ENCODE measurements around the gene STXBP5L. TPM values are rescaled to one million over a fixed set of nuclear protein-coding genes. Genes with fewer than 3 reads are reported as not detected.
"Not testable (repeated sequence)": the region's sequence is repeated elsewhere in the genome, so short reads cannot be mapped to it uniquely, and the experiment has no call there.

STXBP5L gene
- total RNA-seq, 2 donors from 2014 or later = not detected

- H3K4me1 Mint-ChIP-seq (ENCODE audit: low read depth in 2 of 2); H3K36me3 Mint-ChIP-seq; H3K27ac Mint-ChIP-seq; H3K27me3 Mint-ChIP-seq; ATAC-seq; H3K4me3 Mint-ChIP-seq; DNase-seq (ENCODE audit: low spot score): not testable (repeated sequence)
- H3K9me3 Mint-ChIP-seq = peaks cover 17% of the 10 kb centered on the region
Observed at GRCh38 chr3:121078378-121079101, 170.5 kb downstream of the STXBP5L start.

- Mint-ChIP-seq H3K27me3 (no peaks in the 10 kb centered on the region), H3K4me1 (ENCODE audit: low read depth in 2 of 2) (no peaks in the 10 kb centered on the region), H3K36me3 (peaks cover 5% of the 10 kb centered on the region), H3K27ac (no peak overlapping the region), H3K4me3 (no peak overlapping the region), H3K9me3 (peaks cover 28% of the 10 kb centered on the region)
- no peak for ATAC-seq
- no peak for DNase-seq (ENCODE audit: low spot score)
Observed at GRCh38 chr3:121096953-121097352, 188.9 kb downstream of the STXBP5L start.

- not testable (repeated sequence) for H3K4me3 Mint-ChIP-seq; H3K36me3 Mint-ChIP-seq; ATAC-seq; H3K4me1 Mint-ChIP-seq (ENCODE audit: low read depth in 2 of 2); DNase-seq (ENCODE audit: low spot score); H3K27me3 Mint-ChIP-seq; H3K27ac Mint-ChIP-seq
- H3K9me3 Mint-ChIP-seq = peaks cover 11% of the 10 kb centered on the region
Observed at GRCh38 chr3:121111086-121111485, 203.1 kb downstream of the STXBP5L start.

- H3K9me3 Mint-ChIP-seq = peaks cover 11% of the 10 kb centered on the region
- no peak overlapping the region for H3K4me3 Mint-ChIP-seq
- no peak overlapping the region for H3K27ac Mint-ChIP-seq
- peaks cover 4% of the 10 kb centered on the region for H3K36me3 Mint-ChIP-seq
- H3K27me3 Mint-ChIP-seq = no peaks in the 10 kb centered on the region
- DNase-seq (ENCODE audit: low spot score) (no peak), ATAC-seq (peak in 1 of 2 donors; percentile 27)
- H3K4me1 Mint-ChIP-seq (ENCODE audit: low read depth in 2 of 2) = no peaks in the 10 kb centered on the region
Observed at GRCh38 chr3:121111914-121112612, 204.1 kb downstream of the STXBP5L start.

- H3K4me1 Mint-ChIP-seq (ENCODE audit: low read depth in 2 of 2) = no peaks in the 10 kb centered on the region
- H3K27ac Mint-ChIP-seq = no peak overlapping the region
- no peak overlapping the region for H3K4me3 Mint-ChIP-seq
Observed at GRCh38 chr3:121126033-121126706, 218.2 kb downstream of the STXBP5L start.

GRCh38 chr3:121126707-121127035 lies 218.7 kb downstream of the STXBP5L start:
- H3K4me1 Mint-ChIP-seq (ENCODE audit: low read depth in 2 of 2) = no peaks in the 10 kb centered on the region
- H3K4me3 Mint-ChIP-seq = no peak overlapping the region
- no peaks in the 10 kb centered on the region for H3K36me3 Mint-ChIP-seq
- H3K27me3 Mint-ChIP-seq = no peaks in the 10 kb centered on the region
- H3K27ac Mint-ChIP-seq = no peak overlapping the region
- no peak for DNase-seq (ENCODE audit: low spot score)
- no peak for ATAC-seq
- H3K9me3 Mint-ChIP-seq = peaks cover 10% of the 10 kb centered on the region

More at GRCh38 chr3:121126033-121126706, 218.2 kb downstream of the STXBP5L start:
- DNase-seq (ENCODE audit: low spot score) (no peak), ATAC-seq (no peak)
- H3K9me3 Mint-ChIP-seq = peaks cover 10% of the 10 kb centered on the region
- H3K27me3 Mint-ChIP-seq = no peaks in the 10 kb centered on the region
- H3K36me3 Mint-ChIP-seq = no peaks in the 10 kb centered on the region

- Mint-ChIP-seq H3K36me3 (no peaks in the 10 kb centered on the region), H3K27ac (no peak overlapping the region), H3K9me3 (peaks cover 3% of the 10 kb centered on the region), H3K4me3 (no peak overlapping the region), H3K27me3 (no peaks in the 10 kb centered on the region), H3K4me1 (ENCODE audit: low read depth in 2 of 2) (no peaks in the 10 kb centered on the region)
- no peak for ATAC-seq
- DNase-seq (ENCODE audit: low spot score) = no peak
Observed at GRCh38 chr3:121152573-121152972, 244.6 kb downstream of the STXBP5L start.

- ATAC-seq = no peak
- Mint-ChIP-seq H3K27me3 (no peaks in the 10 kb centered on the region), H3K4me3 (no peak overlapping the region), H3K9me3 (peaks cover 3% of the 10 kb centered on the region), H3K4me1 (ENCODE audit: low read depth in 2 of 2) (no peaks in the 10 kb centered on the region), H3K27ac (no peak overlapping the region), H3K36me3 (no peaks in the 10 kb centered on the region)
- DNase-seq (ENCODE audit: low spot score) = no peak
Observed at GRCh38 chr3:121153851-121154250, 245.8 kb downstream of the STXBP5L start.

- no peak overlapping the region for H3K27ac Mint-ChIP-seq
- H3K4me1 Mint-ChIP-seq (ENCODE audit: low read depth in 2 of 2) = no peaks in the 10 kb centered on the region
- H3K9me3 Mint-ChIP-seq = peaks cover 3% of the 10 kb centered on the region
- DNase-seq (ENCODE audit: low spot score) (no peak), ATAC-seq (no peak)
- no peaks in the 10 kb centered on the region for H3K36me3 Mint-ChIP-seq
- H3K4me3 Mint-ChIP-seq = no peak overlapping the region
- no peaks in the 10 kb centered on the region for H3K27me3 Mint-ChIP-seq
Observed at GRCh38 chr3:121155028-121155427, 247.0 kb downstream of the STXBP5L start.

- ATAC-seq (no peak), DNase-seq (ENCODE audit: low spot score) (no peak)
- H3K36me3 Mint-ChIP-seq = peaks cover 4% of the 10 kb centered on the region
- H3K4me3 Mint-ChIP-seq = no peak overlapping the region
- H3K27ac Mint-ChIP-seq = no peak overlapping the region
- peaks cover 26% of the 10 kb centered on the region for H3K9me3 Mint-ChIP-seq
- H3K4me1 Mint-ChIP-seq (ENCODE audit: low read depth in 2 of 2) = no peaks in the 10 kb centered on the region
- no peaks in the 10 kb centered on the region for H3K27me3 Mint-ChIP-seq
Observed at GRCh38 chr3:121165397-121165837, 257.4 kb downstream of the STXBP5L start.

GRCh38 chr3:121167374-121168139 lies 259.6 kb downstream of the STXBP5L start:
- H3K4me1 Mint-ChIP-seq (ENCODE audit: low read depth in 2 of 2) = no peaks in the 10 kb centered on the region
- no peak overlapping the region for H3K27ac Mint-ChIP-seq
- no peaks in the 10 kb centered on the region for H3K27me3 Mint-ChIP-seq
- peaks cover 34% of the 10 kb centered on the region for H3K9me3 Mint-ChIP-seq
- ATAC-seq (no peak), DNase-seq (ENCODE audit: low spot score) (no peak)
- H3K4me3 Mint-ChIP-seq = no peak overlapping the region
- H3K36me3 Mint-ChIP-seq = peaks cover 5% of the 10 kb centered on the region

GRCh38 chr3:121175083-121175482 lies 267.1 kb downstream of the STXBP5L start:
- Mint-ChIP-seq H3K36me3 (peaks cover 13% of the 10 kb centered on the region), H3K27ac (no peak overlapping the region), H3K4me1 (ENCODE audit: low read depth in 2 of 2) (no peaks in the 10 kb centered on the region), H3K27me3 (no peaks in the 10 kb centered on the region), H3K4me3 (no peak overlapping the region), H3K9me3 (peaks cover 19% of the 10 kb centered on the region)
- no peak for DNase-seq (ENCODE audit: low spot score)
- ATAC-seq = no peak

GRCh38 chr3:121190626-121191025 lies 282.6 kb downstream of the STXBP5L start:
- not testable (repeated sequence) for H3K4me3 Mint-ChIP-seq; H3K4me1 Mint-ChIP-seq (ENCODE audit: low read depth in 2 of 2); H3K27me3 Mint-ChIP-seq; ATAC-seq; DNase-seq (ENCODE audit: low spot score); H3K36me3 Mint-ChIP-seq; H3K27ac Mint-ChIP-seq
- H3K9me3 Mint-ChIP-seq = peaks cover 12% of the 10 kb centered on the region

Data from natural killer cell treated with Interleukin-12 subunit alpha and Interleukin-12 subunit beta and Interleukin-15 and Interleukin-18, amount 100 ng/mL, for 72 hours (primary cell).